GM12878 (cell line): ENCODE data around the gene AADAC.

ENCODE experiments used
- ATF3 ChIP-seq: IDR thresholded peaks from 2 replicates; pipeline ENCODE4 v1.6.1; 2011; ENCODE audit warnings: low read depth, mild to moderate bottlenecking, low read length, moderate library complexity, borderline replicate concordance; ENCODE audit errors: extremely low read depth
- ATF7 ChIP-seq: fragments of 450-650 bp; IDR thresholded peaks from 2 replicates; pipeline ENCODE4 v1.6.1; 2016; ENCODE audit warnings: low read depth, mild to moderate bottlenecking
- CEBPB ChIP-seq, 2 experiments: fragments of 150-350 bp in 1 of 2; IDR thresholded peaks; 2 replicates each; pipeline ENCODE4 v1.6.1; 2012 to 2014; ENCODE audit warnings: low read depth in 2 of 2, low read length in 2 of 2, borderline replicate concordance in 1 of 2, inconsistent platforms in 1 of 2
- CREB1 ChIP-seq: IDR thresholded peaks from 2 replicates; pipeline ENCODE4 v1.6.1; 2012; ENCODE audit warnings: low read depth, mild to moderate bottlenecking, inconsistent platforms
- EED ChIP-seq: sonication (generic); IDR thresholded peaks from 2 replicates; pipeline ENCODE4 v1.6.1; 2016; ENCODE audit warnings: antibody characterized with exemption, low read depth
- IKZF1 ChIP-seq: fragments of 450-650 bp; conservative IDR thresholded peaks from 2 replicates; pipeline ENCODE4 v1.6.1; 2017; ENCODE audit warnings: antibody characterized with exemption, mild to moderate bottlenecking
- PML ChIP-seq: IDR thresholded peaks from 2 replicates; pipeline ENCODE4 v1.6.1; 2012; ENCODE audit warnings: low read length, inconsistent platforms
- POLR2A ChIP-seq: IDR thresholded peaks from 2 replicates; pipeline ENCODE4 v1.6.1; 2011; ENCODE audit warnings: low read depth, mild to moderate bottlenecking, low read length
- SMAD1 ChIP-seq: fragments of 450-650 bp; IDR thresholded peaks from 2 replicates; pipeline ENCODE4 v1.6.1; 2018; ENCODE audit warnings: mild to moderate bottlenecking, low read depth; ENCODE audit not compliant: partially characterized antibody
- SP1 ChIP-seq: IDR thresholded peaks from one replicate; pipeline ENCODE4 v1.6.1; 2011; ENCODE audit warnings: low read depth, low read length
- ZNF24 ChIP-seq: fragments of 450-650 bp; IDR thresholded peaks from 2 replicates; pipeline ENCODE4 v1.6.1; 2017; ENCODE audit warnings: antibody characterized with exemption, mild to moderate bottlenecking
- TF ChIP-seq, protein P1 (sequence below), 3 experiments: IDR thresholded peaks in 2 of 3; conservative IDR thresholded peaks in 1 of 3; 2 replicates each; pipeline ENCODE4 v1.5.1; 2011; ENCODE audit warnings: low read depth in 3 of 3, low read length in 3 of 3, mild to moderate bottlenecking in 3 of 3, control low read depth in 2 of 3, moderate library complexity in 2 of 3, inconsistent platforms in 1 of 3, mixed read lengths in 1 of 3; ENCODE audit not compliant: control insufficient read depth in 2 of 3, insufficient read depth in 1 of 3; ENCODE audit errors: extremely low read depth in 1 of 3

- TF ChIP-seq ATF3 = no peak
- TF ChIP-seq, protein P1, sequence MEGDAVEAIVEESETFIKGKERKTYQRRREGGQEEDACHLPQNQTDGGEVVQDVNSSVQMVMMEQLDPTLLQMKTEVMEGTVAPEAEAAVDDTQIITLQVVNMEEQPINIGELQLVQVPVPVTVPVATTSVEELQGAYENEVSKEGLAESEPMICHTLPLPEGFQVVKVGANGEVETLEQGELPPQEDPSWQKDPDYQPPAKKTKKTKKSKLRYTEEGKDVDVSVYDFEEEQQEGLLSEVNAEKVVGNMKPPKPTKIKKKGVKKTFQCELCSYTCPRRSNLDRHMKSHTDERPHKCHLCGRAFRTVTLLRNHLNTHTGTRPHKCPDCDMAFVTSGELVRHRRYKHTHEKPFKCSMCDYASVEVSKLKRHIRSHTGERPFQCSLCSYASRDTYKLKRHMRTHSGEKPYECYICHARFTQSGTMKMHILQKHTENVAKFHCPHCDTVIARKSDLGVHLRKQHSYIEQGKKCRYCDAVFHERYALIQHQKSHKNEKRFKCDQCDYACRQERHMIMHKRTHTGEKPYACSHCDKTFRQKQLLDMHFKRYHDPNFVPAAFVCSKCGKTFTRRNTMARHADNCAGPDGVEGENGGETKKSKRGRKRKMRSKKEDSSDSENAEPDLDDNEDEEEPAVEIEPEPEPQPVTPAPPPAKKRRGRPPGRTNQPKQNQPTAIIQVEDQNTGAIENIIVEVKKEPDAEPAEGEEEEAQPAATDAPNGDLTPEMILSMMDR (IDR thresholded peaks at IDR 0.05 in 2 of 3, conservative IDR thresholded peaks at IDR 0.05 in 1 of 3; ENCODE audit: control insufficient read depth in 2 of 3, extremely low read depth in 1 of 3, insufficient read depth in 1 of 3, low read depth in 3 of 3, low read length in 3 of 3) = no peak
- TF ChIP-seq POLR2A = no peak
- no peak for TF ChIP-seq SMAD1
- TF ChIP-seq PML = no peak
- TF ChIP-seq CEBPB (IDR thresholded peaks at IDR 0.05; ENCODE audit: borderline replicate concordance in 1 of 2, low read depth in 2 of 2, low read length in 2 of 2) = no peak
- TF ChIP-seq SP1 = no peak
- no peak for TF ChIP-seq EED
- TF ChIP-seq ATF7 = no peak
- no peak for TF ChIP-seq IKZF1
- TF ChIP-seq CREB1 = no peak
- TF ChIP-seq ZNF24 = no peak
These were observed 53.8 kb downstream of the AADAC start for GRCh38 chr3:151867666-151868065.
